ENCODE data around the gene COLGALT1. TPM values are rescaled to one million over a fixed set of nuclear protein-coding genes. Genes with fewer than 3 reads are reported as not detected.

Gene COLGALT1
- total and polyA plus RNA-seq, 2 experiments from 2014 or later: 18.2 to 63.4 TPM

- no peak for TF ChIP-seq ZNF462 (CRISPR knock-in tag; IDR thresholded peaks at IDR 0.05)
- TF ChIP-seq EZH2phosphoT487 (IDR thresholded peaks at IDR 0.05; ENCODE audit: unreplicated experiment): no peak
These were observed 6.2 kb upstream of the COLGALT1 start (continued) for GRCh38 chr19:17549085-17549740.

GRCh38 chr19:17550076-17550667, 5.3 kb upstream of the COLGALT1 start:
- Mint-ChIP-seq H3K4me3 (no peak overlapping the region), H3K27me3 (ENCODE audit: insufficient read depth, low read depth, poor library complexity) (peaks cover 17% of the 10 kb centered on the region), H3K9me3 (peaks cover 4% of the 10 kb centered on the region; the same call in 2 of the 3 replicates), H3K4me1 (peaks cover 8% of the 10 kb centered on the region; the same call in 2 of the 3 replicates), H3K36me3 (ENCODE audit: low read depth) (peaks cover 3% of the 10 kb centered on the region; the same call in 1 of the 3 replicates), H3K27ac (no peak overlapping the region)
- Histone ChIP-seq H3K9me2 (ENCODE audit: insufficient read depth) (no peaks in the 10 kb centered on the region; the same call in 1 of the 2 replicates), H3K27me3 (ENCODE audit: insufficient read depth) (peaks cover 4% of the 10 kb centered on the region; the same call in 1 of the 2 replicates), H3K4me1 (ENCODE audit: insufficient read depth) (0 out of 2 replicates have a peak, but pooled peaks cover 3% of the 10 kb centered on the region), H3K36me3 (ENCODE audit: insufficient read depth) (no peaks in the 10 kb centered on the region), H3K79me2 (replicated peaks; ENCODE audit: insufficient read depth) (no peaks in the 10 kb centered on the region), H3F3A (replicated peaks; ENCODE audit: low read depth) (no peaks in the 10 kb centered on the region), H3K4me2 (no peak overlapping the region), H4K20me1 (replicated peaks; ENCODE audit: insufficient read depth) (no peaks in the 10 kb centered on the region), H2AFZ (no peak overlapping the region), H3K27ac (ENCODE audit: low read depth) (no peak overlapping the region), H3K4me3 (no peak overlapping the region)
- ATAC-seq: no peak
- DNase-seq (ENCODE audit: low spot score): no peak
- TF ChIP-seq CREB1 (CRISPR knock-in tag; IDR thresholded peaks at IDR 0.05; ENCODE audit: low read depth): no peak
- no peak for TF ChIP-seq EZH2phosphoT487 (IDR thresholded peaks at IDR 0.05; ENCODE audit: unreplicated experiment)
- TF ChIP-seq JUNB (IDR thresholded peaks at IDR 0.05; ENCODE audit: unreplicated experiment): no peak
- TF ChIP-seq ETS1 (IDR thresholded peaks at IDR 0.05): no peak
- no peak for TF ChIP-seq CTCF (conservative IDR thresholded peaks at IDR 0.05; ENCODE audit: low read depth in 2 of 2)
- no peak for TF ChIP-seq NANOG (IDR thresholded peaks at IDR 0.05; ENCODE audit: borderline replicate concordance)
